Measurements from ENCODE around the gene UNC13A. TPM values are rescaled to one million over a fixed set of nuclear protein-coding genes. Genes with fewer than 3 reads are reported as not detected.
A peak's percentile ranks its signal among the peaks of the same experiment; 100 is the strongest.

The UNC13A gene
- total RNA-seq, 1 experiment from 2014 or later, result 0.18 TPM

DNA sequence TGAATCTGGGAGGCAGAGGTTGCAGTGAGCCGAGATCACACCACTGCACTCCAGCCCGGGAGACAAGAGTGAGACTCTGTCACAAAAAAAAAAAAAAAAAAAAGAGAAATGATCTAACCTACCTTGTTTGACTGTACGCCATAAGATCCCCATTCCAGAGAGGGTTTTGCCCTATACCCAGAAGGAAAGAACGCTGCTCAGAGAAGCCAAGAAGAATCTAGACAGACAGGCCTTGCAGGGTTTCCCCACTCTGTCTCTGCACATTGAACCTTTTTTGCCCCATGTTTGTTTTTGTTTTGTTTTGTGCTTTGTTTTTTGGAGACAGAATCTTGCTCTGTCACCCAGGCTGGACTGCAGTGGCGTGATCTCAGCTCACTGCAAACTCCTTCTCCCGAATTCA, 23.7 kb upstream of the UNC13A start:
- Mint-ChIP-seq H3K4me1 (ENCODE audit: low read depth, unreplicated experiment) (no peaks in the 10 kb centered on the region), H3K4me3 (ENCODE audit: unreplicated experiment) (no peak overlapping the region), H3K36me3 (ENCODE audit: insufficient read depth, unreplicated experiment) (no peaks in the 10 kb centered on the region), H3K27me3 (ENCODE audit: insufficient read depth, unreplicated experiment) (no peaks in the 10 kb centered on the region), H3K9me3 (ENCODE audit: unreplicated experiment) (no peaks in the 10 kb centered on the region), H3K27ac (ENCODE audit: unreplicated experiment) (no peak overlapping the region)
- POLR2A ChIA-PET, result no interaction called here
- intact Hi-C loops (cut with micrococcal nuclease; ENCODE audit: unreplicated experiment), result no loop called here
- TF ChIP-seq, protein P1, sequence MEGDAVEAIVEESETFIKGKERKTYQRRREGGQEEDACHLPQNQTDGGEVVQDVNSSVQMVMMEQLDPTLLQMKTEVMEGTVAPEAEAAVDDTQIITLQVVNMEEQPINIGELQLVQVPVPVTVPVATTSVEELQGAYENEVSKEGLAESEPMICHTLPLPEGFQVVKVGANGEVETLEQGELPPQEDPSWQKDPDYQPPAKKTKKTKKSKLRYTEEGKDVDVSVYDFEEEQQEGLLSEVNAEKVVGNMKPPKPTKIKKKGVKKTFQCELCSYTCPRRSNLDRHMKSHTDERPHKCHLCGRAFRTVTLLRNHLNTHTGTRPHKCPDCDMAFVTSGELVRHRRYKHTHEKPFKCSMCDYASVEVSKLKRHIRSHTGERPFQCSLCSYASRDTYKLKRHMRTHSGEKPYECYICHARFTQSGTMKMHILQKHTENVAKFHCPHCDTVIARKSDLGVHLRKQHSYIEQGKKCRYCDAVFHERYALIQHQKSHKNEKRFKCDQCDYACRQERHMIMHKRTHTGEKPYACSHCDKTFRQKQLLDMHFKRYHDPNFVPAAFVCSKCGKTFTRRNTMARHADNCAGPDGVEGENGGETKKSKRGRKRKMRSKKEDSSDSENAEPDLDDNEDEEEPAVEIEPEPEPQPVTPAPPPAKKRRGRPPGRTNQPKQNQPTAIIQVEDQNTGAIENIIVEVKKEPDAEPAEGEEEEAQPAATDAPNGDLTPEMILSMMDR (IDR thresholded peaks at IDR 0.05; ENCODE audit: insufficient read depth in 1 of 2, low read depth in 1 of 2, low read length in 1 of 2, severe bottlenecking in 1 of 2, unreplicated experiment in 1 of 2), result no peak
- CTCF ChIA-PET, result no interaction called here
- Histone ChIP-seq H3K4me1 (no peaks in the 10 kb centered on the region), H3K4me3 (ENCODE audit: low read depth, low read length) (no peak overlapping the region), H3K27me3 (replicated peaks; ENCODE audit: control insufficient read depth, insufficient read depth, low read length) (no peaks in the 10 kb centered on the region), H3K9me3 (no peaks in the 10 kb centered on the region), H3K36me3 (ENCODE audit: control insufficient read depth, insufficient read depth, low read length) (no peaks in the 10 kb centered on the region)
- BruUV-seq (replicated peaks), result no TSS peak
- peak in 1 of 2 experiments; percentile 18 for DNase-seq

DNA sequence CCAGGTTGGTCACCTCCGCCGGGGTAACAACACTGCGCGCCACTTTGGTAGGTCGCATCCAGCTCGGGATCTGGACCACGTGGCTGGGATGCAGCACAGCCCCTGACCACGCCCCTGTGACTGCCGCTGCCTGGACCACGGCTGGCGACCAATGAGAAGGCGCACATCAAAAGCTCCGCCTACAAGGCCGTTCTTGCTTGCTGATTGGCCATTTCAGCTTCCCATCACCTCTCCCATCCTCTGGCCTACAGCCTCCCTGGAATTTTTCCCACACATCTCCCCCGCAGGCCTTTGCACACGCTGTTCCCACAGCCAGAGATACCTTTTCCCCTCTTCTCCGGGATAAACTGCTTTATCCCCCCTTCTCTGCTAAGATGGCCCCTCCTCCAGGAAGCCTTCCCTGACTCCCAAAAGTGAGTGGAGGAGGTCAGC, 18.6 kb upstream of the UNC13A start:
- ChIA-PET CTCF (no interaction called here), POLR2A (no interaction called here)
- Mint-ChIP-seq H3K4me3 (ENCODE audit: unreplicated experiment) (no peak overlapping the region), H3K36me3 (ENCODE audit: insufficient read depth, unreplicated experiment) (no peaks in the 10 kb centered on the region), H3K27ac (ENCODE audit: unreplicated experiment) (peak overlapping the region; percentile 8), H3K9me3 (ENCODE audit: unreplicated experiment) (no peaks in the 10 kb centered on the region), H3K4me1 (ENCODE audit: low read depth, unreplicated experiment) (no peaks in the 10 kb centered on the region), H3K27me3 (ENCODE audit: insufficient read depth, unreplicated experiment) (no peaks in the 10 kb centered on the region)
- DNase-seq, result peak; percentile 23 to 57
- intact Hi-C loops (cut with micrococcal nuclease; ENCODE audit: unreplicated experiment), result no loop called here
- no TSS peak for BruUV-seq (replicated peaks)
- no peak overlapping the region for H3K4me3 ChIP-seq (ENCODE audit: low read depth, low read length)
- no peaks in the 10 kb centered on the region for H3K36me3 ChIP-seq (ENCODE audit: control insufficient read depth, insufficient read depth, low read length)
- H3K27me3 ChIP-seq (replicated peaks; ENCODE audit: control insufficient read depth, insufficient read depth, low read length), result no peaks in the 10 kb centered on the region
- TF ChIP-seq, protein P1 (IDR thresholded peaks at IDR 0.05; ENCODE audit: insufficient read depth in 1 of 2, low read depth in 1 of 2, low read length in 1 of 2, severe bottlenecking in 1 of 2, unreplicated experiment in 1 of 2), result no peak
- no peaks in the 10 kb centered on the region for H3K9me3 ChIP-seq
- H3K4me1 ChIP-seq, result no peaks in the 10 kb centered on the region

DNA sequence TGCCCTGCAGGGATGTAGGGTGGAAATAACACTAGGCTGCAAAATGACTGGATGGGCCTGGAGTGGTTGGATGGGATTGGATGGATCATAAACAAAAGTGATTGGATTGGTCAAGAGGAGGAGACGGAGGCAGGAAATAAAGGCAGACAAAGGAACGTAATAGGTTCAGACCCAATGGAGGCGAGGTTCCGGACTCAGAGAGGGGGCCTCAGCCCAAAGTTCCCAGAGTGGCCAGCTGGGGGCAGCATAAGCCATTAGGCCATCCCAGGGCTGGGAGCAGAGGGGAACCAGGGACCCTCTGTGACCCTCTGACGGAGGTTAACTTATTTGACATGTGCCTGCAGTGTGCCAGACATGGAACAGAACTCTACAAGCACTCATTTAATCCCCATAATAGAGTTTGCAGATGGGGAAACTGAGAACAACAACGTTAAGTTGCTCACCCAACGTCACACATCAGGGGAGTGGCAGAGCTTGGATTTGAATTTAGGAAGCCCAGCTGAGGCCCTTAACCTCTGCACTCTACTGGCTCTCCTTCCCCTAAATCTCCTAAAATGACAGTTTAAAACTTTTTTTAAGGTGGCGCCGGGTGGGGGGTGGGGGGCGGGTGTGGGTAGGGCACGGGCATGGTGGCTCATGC, 15.8 kb upstream of the UNC13A start:
- no peaks in the 10 kb centered on the region for H3K9me3 Mint-ChIP-seq (ENCODE audit: unreplicated experiment)
- H3K4me1 Mint-ChIP-seq (ENCODE audit: low read depth, unreplicated experiment), result no peaks in the 10 kb centered on the region
- POLR2A ChIA-PET, result no interaction called here
- no TSS peak for BruUV-seq (replicated peaks)
- no peaks in the 10 kb centered on the region for H3K9me3 ChIP-seq
- H3K4me1 ChIP-seq, result no peaks in the 10 kb centered on the region
- H3K27ac Mint-ChIP-seq (ENCODE audit: unreplicated experiment), result no peak overlapping the region
- H3K27me3 ChIP-seq (replicated peaks; ENCODE audit: control insufficient read depth, insufficient read depth, low read length), result no peaks in the 10 kb centered on the region
- H3K4me3 ChIP-seq (ENCODE audit: low read depth, low read length), result no peak overlapping the region
- TF ChIP-seq, protein P1 (IDR thresholded peaks at IDR 0.05; ENCODE audit: insufficient read depth in 1 of 2, low read depth in 1 of 2, low read length in 1 of 2, severe bottlenecking in 1 of 2, unreplicated experiment in 1 of 2), result peak; percentile 44 to 48
- intact Hi-C loops (cut with micrococcal nuclease; ENCODE audit: unreplicated experiment), result no loop called here
- H3K27me3 Mint-ChIP-seq (ENCODE audit: insufficient read depth, unreplicated experiment), result peaks cover 7% of the 10 kb centered on the region
- DNase-seq, result peak in 1 of 2 experiments; percentile 25
- CTCF ChIA-PET, result interaction anchor here (0.5 kb wide), 1 partner anchor 63 kb away, joined by 5 read pairs; no protein-coding TSS in a partner anchor
- no peaks in the 10 kb centered on the region for H3K36me3 Mint-ChIP-seq (ENCODE audit: insufficient read depth, unreplicated experiment)
- no peaks in the 10 kb centered on the region for H3K36me3 ChIP-seq (ENCODE audit: control insufficient read depth, insufficient read depth, low read length)
- H3K4me3 Mint-ChIP-seq (ENCODE audit: unreplicated experiment), result no peak overlapping the region
